Measurements from ENCODE around the gene LMCD1.

DNA sequence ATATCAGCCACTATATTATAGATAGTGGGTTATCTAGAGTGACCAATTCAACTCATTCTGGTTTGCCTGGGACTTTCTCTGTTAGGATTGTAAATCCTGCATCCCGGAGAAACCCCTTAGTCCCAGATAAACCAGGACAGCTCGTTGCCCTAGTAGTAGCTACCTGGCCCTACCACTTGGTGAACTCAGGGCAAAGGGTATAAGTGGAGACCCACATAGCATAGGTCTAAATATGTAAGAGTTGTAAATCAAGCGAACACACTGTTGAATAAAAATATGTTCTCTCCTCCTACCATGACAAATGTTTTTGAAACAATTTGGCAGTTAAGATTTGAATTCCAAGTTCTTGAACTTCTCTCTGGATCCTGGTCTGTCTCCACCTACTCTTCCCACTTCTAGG, 15.7 kb upstream of the LMCD1 start:
- TF ChIP-seq, protein P1, sequence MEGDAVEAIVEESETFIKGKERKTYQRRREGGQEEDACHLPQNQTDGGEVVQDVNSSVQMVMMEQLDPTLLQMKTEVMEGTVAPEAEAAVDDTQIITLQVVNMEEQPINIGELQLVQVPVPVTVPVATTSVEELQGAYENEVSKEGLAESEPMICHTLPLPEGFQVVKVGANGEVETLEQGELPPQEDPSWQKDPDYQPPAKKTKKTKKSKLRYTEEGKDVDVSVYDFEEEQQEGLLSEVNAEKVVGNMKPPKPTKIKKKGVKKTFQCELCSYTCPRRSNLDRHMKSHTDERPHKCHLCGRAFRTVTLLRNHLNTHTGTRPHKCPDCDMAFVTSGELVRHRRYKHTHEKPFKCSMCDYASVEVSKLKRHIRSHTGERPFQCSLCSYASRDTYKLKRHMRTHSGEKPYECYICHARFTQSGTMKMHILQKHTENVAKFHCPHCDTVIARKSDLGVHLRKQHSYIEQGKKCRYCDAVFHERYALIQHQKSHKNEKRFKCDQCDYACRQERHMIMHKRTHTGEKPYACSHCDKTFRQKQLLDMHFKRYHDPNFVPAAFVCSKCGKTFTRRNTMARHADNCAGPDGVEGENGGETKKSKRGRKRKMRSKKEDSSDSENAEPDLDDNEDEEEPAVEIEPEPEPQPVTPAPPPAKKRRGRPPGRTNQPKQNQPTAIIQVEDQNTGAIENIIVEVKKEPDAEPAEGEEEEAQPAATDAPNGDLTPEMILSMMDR (IDR thresholded peaks at IDR 0.05) = no peak
- no peak for TF ChIP-seq POLR2A (IDR thresholded peaks at IDR 0.05)
